IgD-negative memory B cell (primary cell): Measurements from ENCODE around the gene ZGLP1. TPM values are rescaled to one million over a fixed set of nuclear protein-coding genes. Genes with fewer than 3 reads are reported as not detected.

Experiments
- H3K27ac Mint-ChIP-seq, 3 donors: one replicate each; pipeline ENCODE4 v1.8.0; 2020 to 2022; ENCODE audit warnings: mild to moderate bottlenecking in 3 of 3, mixed read lengths in 3 of 3, moderate library complexity in 1 of 3
- H3K27me3 Mint-ChIP-seq: one replicate; pipeline ENCODE4 v1.8.0; 2021; ENCODE audit warnings: mixed read lengths
- H3K36me3 Mint-ChIP-seq: one replicate; pipeline ENCODE4 v1.8.0; 2020; ENCODE audit warnings: mild to moderate bottlenecking, mixed read lengths
- H3K4me1 Mint-ChIP-seq, 3 donors: one replicate each; pipeline ENCODE4 v1.8.0; 2020 to 2022; ENCODE audit warnings: mixed read lengths in 3 of 3, mild to moderate bottlenecking in 1 of 3
- H3K4me3 Mint-ChIP-seq, 4 donors: one replicate each; pipeline ENCODE4 v1.8.0; 2020 to 2022; ENCODE audit warnings: mild to moderate bottlenecking in 4 of 4, mixed read lengths in 4 of 4, moderate library complexity in 3 of 4
- H3K9me3 Mint-ChIP-seq, 3 donors: one replicate each; pipeline ENCODE4 v1.8.0; 2020 to 2021; ENCODE audit warnings: mixed read lengths in 3 of 3, mild to moderate bottlenecking in 1 of 3
- polyA plus RNA-seq: library from polyadenylated mRNA; unstranded; fragments of 300-500 nt; fragmentation: Illumina TruSeq; gene quantifications from one replicate; pipeline ENCODE4 v1.2.3, GENCODE V29; 2021

ZGLP1 gene
- polyA plus RNA-seq, 1 donor from 2014 or later = 2.6 TPM

- peaks cover 0 to 7% (median 0%) of the 10 kb centered on the region in 3 donors for H3K9me3 Mint-ChIP-seq
- H3K36me3 Mint-ChIP-seq = no peaks in the 10 kb centered on the region
- peak overlapping the region; percentile 71 to 93 (median 82) for H3K4me3 Mint-ChIP-seq
- H3K27me3 Mint-ChIP-seq = peaks cover 56% of the 10 kb centered on the region
- H3K4me1 Mint-ChIP-seq = peaks cover 22 to 32% (median 30%) of the 10 kb centered on the region in 3 donors
- peak overlapping the region; percentile 73 to 99 (median 82) for H3K27ac Mint-ChIP-seq
Observed at GRCh38 chr19:10292789-10293636, 16.6 kb downstream of the ZGLP1 start.

GRCh38 chr19:10292206-10292788, 17.3 kb downstream of the ZGLP1 start:
- Mint-ChIP-seq H3K27ac (peak overlapping the region; percentile 82 to 99 (median 89)), H3K9me3 (peaks cover 0 to 7% (median 0%) of the 10 kb centered on the region in 3 donors), H3K36me3 (peaks cover 2% of the 10 kb centered on the region), H3K4me3 (peak overlapping the region; percentile 71 to 93 (median 82)), H3K27me3 (peaks cover 62% of the 10 kb centered on the region), H3K4me1 (peaks cover 24 to 34% (median 34%) of the 10 kb centered on the region in 3 donors)

- Mint-ChIP-seq H3K27ac (peak overlapping the region; percentile 82 to 99 (median 89)), H3K4me3 (peak overlapping the region; percentile 71 to 93 (median 82)), H3K36me3 (peaks cover 2% of the 10 kb centered on the region), H3K9me3 (peaks cover 0 to 7% (median 0%) of the 10 kb centered on the region in 3 donors), H3K4me1 (peaks cover 28 to 35% (median 34%) of the 10 kb centered on the region in 3 donors), H3K27me3 (peaks cover 62% of the 10 kb centered on the region)
Observed at GRCh38 chr19:10291554-10292205, 17.9 kb downstream of the ZGLP1 start.

GRCh38 chr19:10290876-10291553, 18.6 kb downstream of the ZGLP1 start:
- H3K27ac Mint-ChIP-seq = peak overlapping the region; percentile 82 to 99 (median 89)
- peak overlapping the region; percentile 71 to 93 (median 82) for H3K4me3 Mint-ChIP-seq
- H3K4me1 Mint-ChIP-seq = peaks cover 33 to 41% (median 39%) of the 10 kb centered on the region in 3 donors
- peaks cover 2% of the 10 kb centered on the region for H3K36me3 Mint-ChIP-seq
- H3K9me3 Mint-ChIP-seq = peaks cover 0 to 7% (median 0%) of the 10 kb centered on the region in 3 donors
- peaks cover 62% of the 10 kb centered on the region for H3K27me3 Mint-ChIP-seq

- Mint-ChIP-seq H3K4me3 (peak overlapping the region; percentile 71 to 93 (median 82)), H3K27ac (peak overlapping the region; percentile 82 to 99 (median 89)), H3K4me1 (peaks cover 28 to 40% (median 34%) of the 10 kb centered on the region in 3 donors), H3K27me3 (peaks cover 57% of the 10 kb centered on the region), H3K36me3 (peaks cover 2% of the 10 kb centered on the region), H3K9me3 (peaks cover 0 to 7% (median 0%) of the 10 kb centered on the region in 3 donors)
Observed at GRCh38 chr19:10290357-10290875, 19.2 kb downstream of the ZGLP1 start.

- Mint-ChIP-seq H3K4me1 (peaks cover 28 to 44% (median 33%) of the 10 kb centered on the region in 3 donors), H3K27me3 (peaks cover 55% of the 10 kb centered on the region), H3K4me3 (peak within 1 kb of the TSS; percentile 75 to 93 (median 90)), H3K27ac (peak within 1 kb of the TSS; percentile 82 to 99 (median 89)), H3K36me3 (peaks cover 2% of the 10 kb centered on the region), H3K9me3 (peaks cover 0 to 7% (median 0%) of the 10 kb centered on the region in 3 donors)
Observed at GRCh38 chr19:10289836-10290356, 19.7 kb downstream of the ZGLP1 start, which contains the start of gene ICAM5. Gene ICAM5 (plus strand): TSS chr19:10289952. CDS start chr19:10290044, 92 bp downstream.

GRCh38 chr19:10289167-10289835, 20.3 kb downstream of the ZGLP1 start:
- H3K4me1 Mint-ChIP-seq = peaks cover 28 to 44% (median 33%) of the 10 kb centered on the region in 3 donors
- H3K4me3 Mint-ChIP-seq = peak overlapping the region; percentile 73 to 93 (median 86)
- H3K27ac Mint-ChIP-seq = peak overlapping the region in 2 of 3 donors; percentile 82 to 85
- peaks cover 2% of the 10 kb centered on the region for H3K36me3 Mint-ChIP-seq
- H3K27me3 Mint-ChIP-seq = peaks cover 49% of the 10 kb centered on the region
- peaks cover 0 to 7% (median 0%) of the 10 kb centered on the region in 3 donors for H3K9me3 Mint-ChIP-seq

- Mint-ChIP-seq H3K4me3 (peak overlapping the region; percentile 73 to 93 (median 86)), H3K27me3 (peaks cover 47% of the 10 kb centered on the region), H3K36me3 (peaks cover 2% of the 10 kb centered on the region)
Observed at GRCh38 chr19:10288662-10289166, 20.9 kb downstream of the ZGLP1 start.

GRCh38 chr19:10286803-10287737, 22.5 kb downstream of the ZGLP1 start, which contains the start of gene ICAM4:
Gene ICAM4 (plus strand): TSS chr19:10286955. CDS start chr19:10287013, 58 bp downstream.
- H3K36me3 Mint-ChIP-seq = peaks cover 2% of the 10 kb centered on the region
- no peaks in the 10 kb centered on the region for H3K9me3 Mint-ChIP-seq
- H3K27me3 Mint-ChIP-seq = peaks cover 33% of the 10 kb centered on the region
- H3K27ac Mint-ChIP-seq = peak within 1 kb of the TSS; percentile 79 to 87 (median 82)
- peaks cover 25 to 36% (median 29%) of the 10 kb centered on the region in 3 donors for H3K4me1 Mint-ChIP-seq
- H3K4me3 Mint-ChIP-seq = peak within 1 kb of the TSS; percentile 76 to 90 (median 79)

More at GRCh38 chr19:10288662-10289166, 20.9 kb downstream of the ZGLP1 start:
- Mint-ChIP-seq H3K4me1 (peaks cover 28 to 44% (median 33%) of the 10 kb centered on the region in 3 donors), H3K27ac (peak overlapping the region in 2 of 3 donors; percentile 82 to 85), H3K9me3 (peaks cover 0 to 7% (median 0%) of the 10 kb centered on the region in 3 donors)

- Mint-ChIP-seq H3K27me3 (peaks cover 19% of the 10 kb centered on the region), H3K9me3 (no peaks in the 10 kb centered on the region), H3K4me3 (peak overlapping the region in 1 of 4 donors; percentile 82), H3K4me1 (peaks cover 18 to 31% (median 19%) of the 10 kb centered on the region in 3 donors), H3K27ac (peak overlapping the region in 1 of 3 donors; percentile 82), H3K36me3 (peaks cover 2% of the 10 kb centered on the region)
Observed at GRCh38 chr19:10285393-10285792, 24.2 kb downstream of the ZGLP1 start.

- Mint-ChIP-seq H3K27ac (peak overlapping the region in 1 of 3 donors; percentile 82), H3K27me3 (peaks cover 17% of the 10 kb centered on the region)
Observed at GRCh38 chr19:10284960-10285278, 24.7 kb downstream of the ZGLP1 start.

More at GRCh38 chr19:10284960-10285278, 24.7 kb downstream of the ZGLP1 start:
- peak overlapping the region in 1 of 4 donors; percentile 82 for H3K4me3 Mint-ChIP-seq
- peaks cover 3% of the 10 kb centered on the region for H3K36me3 Mint-ChIP-seq
- no peaks in the 10 kb centered on the region for H3K9me3 Mint-ChIP-seq
- peaks cover 16 to 31% (median 18%) of the 10 kb centered on the region in 3 donors for H3K4me1 Mint-ChIP-seq
